ENCODE data around the gene MTIF2.
"Not testable (repeated sequence)": the region's sequence is repeated elsewhere in the genome, so short reads cannot be mapped to it uniquely, and the experiment has no call there.

The MTIF2 gene

DNA sequence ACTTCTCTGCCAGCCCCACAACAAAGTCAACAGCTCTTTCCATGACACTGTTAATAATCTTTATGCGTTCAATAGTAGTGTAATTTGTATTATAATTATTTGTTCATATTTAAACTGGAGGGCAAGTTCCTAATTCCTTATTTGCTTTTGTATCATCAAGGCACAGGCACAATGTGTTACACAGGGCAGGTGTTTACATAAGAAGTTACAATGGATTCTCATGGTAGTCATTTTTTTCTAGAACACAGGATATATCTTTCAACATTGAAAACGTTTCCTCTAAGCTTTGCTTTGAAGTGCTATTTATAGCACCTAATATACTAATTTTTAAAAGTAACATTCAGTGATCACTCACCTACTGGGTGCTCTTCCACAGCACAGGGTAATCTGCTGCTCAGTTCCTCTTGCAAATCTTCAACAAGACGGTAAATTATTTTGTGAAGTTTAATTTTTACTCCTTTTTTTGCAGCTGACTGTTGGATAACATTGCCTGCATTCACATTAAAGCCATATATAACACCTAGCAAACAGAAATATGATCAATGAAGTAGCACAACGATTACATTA lies 29.3 kb downstream of the MTIF2 start:
- peak; percentile 75 for DNase-seq

DNA sequence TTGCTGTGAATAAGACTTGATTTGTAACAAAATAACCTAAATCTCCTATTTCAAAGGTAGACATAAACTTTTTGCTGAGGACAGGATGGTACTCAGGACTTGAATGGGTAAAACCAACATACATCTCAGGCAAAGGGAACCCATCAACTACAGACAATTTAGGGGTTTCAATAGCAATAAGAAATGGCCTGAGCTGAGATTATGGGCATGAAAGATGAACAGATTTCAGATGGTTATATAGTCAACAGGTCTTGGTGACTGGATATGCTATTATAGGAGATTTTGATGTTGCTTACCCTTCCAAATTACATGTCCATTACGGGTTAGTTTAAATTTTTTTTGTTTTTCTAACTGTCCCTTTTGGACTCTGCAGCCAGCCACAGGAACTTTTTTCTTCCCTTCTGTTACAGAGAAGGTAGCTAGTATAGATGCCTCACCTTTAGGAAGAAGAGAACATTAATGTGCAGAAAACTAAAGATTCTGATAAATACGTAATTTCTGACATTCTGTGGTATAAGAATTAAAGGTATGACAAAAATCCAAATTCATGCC lies 32.0 kb downstream of the MTIF2 start:
- peak; percentile 12 for DNase-seq

DNA sequence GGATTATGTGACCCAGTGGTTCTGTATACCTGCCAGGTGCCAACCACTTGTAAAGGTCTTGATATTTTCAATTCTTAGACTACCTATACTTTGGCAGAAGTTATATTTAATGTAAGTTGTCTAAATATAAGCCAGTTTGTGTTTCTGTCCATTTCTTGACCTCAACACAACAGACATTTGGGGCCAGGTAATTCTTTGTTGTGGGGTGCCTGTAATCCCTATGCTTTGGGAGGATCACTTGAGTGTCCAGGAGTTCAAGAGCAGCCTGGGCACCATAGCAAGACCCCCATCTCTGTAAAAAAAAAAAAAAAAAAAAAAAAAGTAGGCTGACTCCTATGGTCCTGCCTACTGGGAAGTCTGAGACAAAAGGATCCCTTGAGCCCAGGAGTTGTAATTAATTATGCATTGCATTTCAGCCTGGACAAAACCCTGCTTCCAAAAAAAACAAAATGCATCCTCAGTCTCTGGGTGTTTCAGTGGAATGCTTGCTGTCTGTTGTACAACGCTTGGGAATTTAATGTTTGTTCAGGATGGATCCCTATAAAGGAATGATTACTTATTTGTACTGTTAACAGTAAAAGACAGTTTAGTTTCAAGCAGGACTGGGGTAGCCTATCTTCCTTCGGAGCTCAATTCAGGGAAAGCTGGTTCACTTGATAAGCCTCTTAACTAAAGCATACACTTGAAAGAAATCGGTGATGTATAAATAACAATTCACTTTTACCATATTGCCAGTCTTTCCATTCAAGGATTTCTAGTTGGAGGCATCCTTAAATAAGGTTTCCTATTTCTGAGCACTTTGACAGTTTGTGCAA lies 33.1 kb downstream of the MTIF2 start:
- peak; percentile 35 for DNase-seq

DNA sequence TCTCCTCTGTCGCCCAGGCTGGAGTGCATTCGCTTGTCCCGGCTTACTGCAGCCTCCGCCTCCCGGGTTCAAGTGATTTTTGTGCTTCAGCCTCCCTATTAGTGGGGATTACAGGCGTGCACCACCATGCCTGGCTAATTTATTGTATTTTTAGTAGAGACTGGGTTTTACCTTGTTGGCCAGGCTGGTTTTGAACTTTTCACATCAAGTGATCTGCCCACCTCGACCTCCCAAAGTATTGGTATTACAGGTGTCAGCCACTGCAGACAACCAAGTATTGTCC lies 35.4 kb downstream of the MTIF2 start:
- DNase-seq, result no peak

DNA sequence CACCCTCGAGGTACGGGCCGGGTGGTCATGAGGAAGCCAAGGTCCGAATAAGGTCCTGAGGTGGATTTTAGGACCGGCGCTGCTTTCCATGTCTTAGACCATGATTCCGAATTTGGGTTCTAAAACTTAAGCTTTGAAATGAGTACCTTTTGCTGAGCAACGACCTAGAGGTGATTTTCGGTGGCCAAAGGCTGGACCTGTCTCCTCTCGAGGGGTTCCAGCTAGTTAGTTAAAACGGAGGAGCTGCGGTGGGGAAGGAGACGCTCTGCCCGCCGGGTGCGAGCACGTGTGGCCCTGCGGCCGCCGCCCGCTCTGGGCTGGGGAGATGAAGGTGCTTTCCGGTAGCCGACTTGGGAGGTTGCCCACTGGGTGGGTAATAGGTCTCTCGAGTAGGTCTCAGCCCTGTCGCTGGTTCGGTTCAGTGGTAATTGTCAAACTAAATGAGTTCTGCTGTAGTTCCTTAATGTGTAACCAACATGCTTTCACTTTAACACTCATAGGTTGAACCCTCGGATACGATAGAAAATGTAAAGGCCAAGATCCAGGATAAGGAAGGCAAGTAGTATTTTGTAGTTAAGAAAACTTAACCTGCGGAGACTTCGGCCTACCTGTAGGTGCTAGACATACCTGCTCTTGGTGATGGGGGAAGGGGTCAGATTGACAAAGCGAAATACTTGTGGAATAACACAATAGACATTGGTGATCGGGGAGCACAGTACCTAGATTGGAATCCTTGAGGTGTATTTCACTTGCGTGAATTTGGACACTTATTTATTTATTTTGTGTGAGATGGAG lies 36.0 kb downstream of the MTIF2 start:
- peak; percentile 62 for DNase-seq

DNA sequence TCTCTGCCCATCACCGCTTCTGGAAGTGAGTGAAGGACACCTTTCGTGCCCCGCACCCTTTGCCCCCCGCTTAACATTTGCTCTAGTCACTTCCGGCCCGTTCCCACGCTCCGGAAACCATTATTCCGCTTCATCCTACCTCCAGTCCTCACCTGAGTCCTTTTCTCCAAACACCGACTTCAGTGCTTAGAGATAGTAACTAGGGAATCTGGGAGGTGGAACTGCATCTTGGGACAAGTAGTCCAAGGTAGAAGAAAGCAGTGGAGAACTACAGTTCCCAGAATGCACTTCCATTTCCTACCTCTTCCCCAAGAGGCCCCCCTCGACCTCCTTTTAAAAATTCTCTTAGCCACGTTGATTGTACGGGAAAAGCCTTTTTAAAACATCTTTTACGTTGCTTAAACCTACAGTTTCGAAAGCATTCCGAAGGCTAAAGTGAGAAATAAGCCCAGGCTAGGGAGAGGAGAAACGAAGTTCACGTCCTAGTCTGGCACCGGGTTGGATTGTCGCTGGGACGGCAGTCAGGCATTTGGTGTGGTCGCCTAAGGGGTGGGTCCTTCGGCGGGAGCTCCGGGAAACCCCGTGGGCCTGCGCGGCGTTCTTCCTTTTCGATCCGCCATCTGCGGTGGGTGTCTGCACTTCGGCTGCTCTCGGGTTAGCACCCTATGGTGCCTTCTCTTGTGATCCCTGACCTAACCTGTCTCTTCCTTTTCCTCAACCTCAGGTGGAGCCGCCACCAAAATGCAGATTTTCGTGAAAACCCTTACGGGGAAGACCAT lies 36.8 kb downstream of the MTIF2 start, which contains the start of the genes CLHC1 and RPS27A:
CLHC1 (minus strand) TSS at position 210 of the 779 bp plus-strand sequence. CDS start 9,882 bp downstream, outside the sequence.
RPS27A (plus strand) TSS at position 605 of the 779 bp plus-strand sequence; CDS start at position 742, 137 bp downstream.
- peak; percentile 99 for DNase-seq

DNA sequence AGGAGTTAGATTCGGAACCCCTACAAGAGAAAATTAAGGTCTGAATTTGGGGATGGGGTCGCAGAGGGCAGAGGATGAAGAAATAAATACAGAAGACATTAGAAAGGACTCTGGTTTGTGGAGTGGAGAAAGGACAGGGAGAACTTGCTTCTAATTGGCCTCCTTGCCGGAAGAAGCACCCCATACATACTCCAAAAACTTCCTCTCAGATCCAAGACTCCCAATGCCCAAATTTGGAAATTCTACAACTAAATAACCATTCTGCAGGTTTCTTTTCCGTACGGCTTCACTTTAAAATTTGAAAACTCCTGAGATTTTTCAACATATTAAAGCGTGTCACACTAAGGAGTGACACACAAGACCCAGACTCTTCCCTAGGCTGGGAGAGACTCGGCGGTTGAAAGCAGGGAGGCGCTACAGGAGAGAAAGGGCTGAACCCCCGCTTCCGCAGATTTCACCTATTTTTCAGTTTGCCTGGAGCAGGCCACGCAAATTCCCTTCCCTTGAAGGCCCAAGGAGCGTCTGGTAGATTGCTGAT lies 37.4 kb downstream of the MTIF2 start:
- peak; percentile 90 for DNase-seq

DNA sequence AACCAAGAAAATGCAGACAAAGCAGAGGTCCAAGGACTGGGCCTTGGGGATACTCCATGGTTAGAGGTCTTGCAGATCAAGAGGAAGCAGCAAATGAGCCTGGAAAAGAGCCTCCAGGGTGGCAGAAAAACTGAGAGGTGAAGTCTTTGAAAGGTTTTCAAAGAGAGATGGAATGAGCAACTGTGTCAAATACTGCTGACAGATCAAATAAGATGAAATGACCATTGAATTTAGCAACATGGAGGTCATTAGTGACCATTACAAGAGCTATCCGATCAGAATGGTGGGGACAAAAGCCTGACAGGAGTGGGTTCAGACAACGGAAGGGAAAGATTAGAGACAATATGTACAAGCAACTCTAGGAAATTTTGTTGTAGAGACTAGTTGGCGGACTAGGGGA lies 38.5 kb downstream of the MTIF2 start:
- no peak for DNase-seq

DNA sequence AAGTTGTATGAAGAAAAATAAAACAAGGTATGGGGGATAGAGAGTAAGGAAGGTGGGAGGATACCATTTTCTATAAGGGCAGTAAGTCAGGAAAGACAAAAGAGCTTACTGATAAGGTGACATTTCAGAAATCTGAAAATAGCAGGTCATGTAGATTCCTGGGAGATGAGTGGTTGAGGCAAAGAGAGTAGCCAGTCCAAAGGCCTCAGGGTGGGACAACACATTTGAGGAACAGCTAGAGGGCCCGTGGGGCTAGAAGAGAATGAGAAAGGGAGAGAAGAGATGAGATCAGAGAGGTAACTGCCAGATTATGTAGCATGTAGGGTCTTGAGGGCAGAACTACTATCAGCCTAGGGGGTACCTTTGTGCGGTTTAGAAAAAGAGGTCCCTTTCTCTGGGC lies 39.8 kb downstream of the MTIF2 start:
- DNase-seq, result no peak

DNA sequence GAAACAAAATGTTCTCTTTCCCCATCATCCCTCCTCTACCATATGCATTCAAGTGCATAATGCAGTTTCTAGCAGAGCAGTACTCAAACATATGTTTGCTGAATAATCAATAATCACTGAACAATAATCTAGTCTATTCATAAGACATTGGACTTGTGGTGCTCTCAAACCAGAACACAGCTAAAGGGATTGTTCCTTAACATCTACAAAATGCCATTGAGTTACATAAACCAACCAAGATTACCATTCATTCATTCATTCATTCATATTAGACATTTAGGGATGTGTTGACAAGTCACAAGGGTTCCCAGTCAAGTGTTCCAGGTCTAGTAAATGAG lies 40.8 kb downstream of the MTIF2 start:
- DNase-seq, result no peak

DNA sequence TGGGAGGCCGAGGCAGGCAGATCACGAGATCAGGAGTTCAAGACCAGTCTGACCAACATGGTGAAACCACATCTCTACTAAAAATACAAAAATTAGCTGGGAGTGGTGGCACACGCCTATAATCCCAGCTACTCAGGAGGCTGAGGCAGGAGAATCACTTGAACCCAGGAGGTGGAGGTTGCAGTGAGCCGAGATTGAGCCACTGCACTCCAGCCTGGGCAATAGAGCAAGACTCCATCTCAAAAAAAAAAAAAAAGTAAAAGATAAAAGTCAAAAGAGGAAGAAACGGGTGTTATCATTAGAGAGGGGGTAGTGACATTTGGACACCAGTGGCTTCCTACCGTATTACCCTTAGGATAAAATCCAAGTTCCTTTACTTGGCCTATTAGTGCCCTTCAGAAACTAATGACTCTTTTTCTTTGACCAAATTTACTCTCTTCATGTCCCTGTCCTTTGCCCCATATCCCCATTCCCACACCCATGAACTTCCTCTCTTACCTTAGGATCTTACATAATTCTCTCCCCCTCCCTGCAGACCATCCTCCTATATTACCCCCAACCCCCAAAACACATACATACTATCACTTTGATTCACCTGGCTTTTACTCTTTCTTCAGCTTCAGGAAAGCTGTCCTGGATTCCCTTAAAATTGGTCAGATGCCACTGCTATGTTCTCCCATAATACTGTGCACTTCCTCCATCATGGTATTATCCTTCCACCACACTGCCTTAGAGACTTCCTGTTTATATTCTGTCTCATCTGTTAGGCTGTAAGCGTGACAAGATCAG lies 41.4 kb downstream of the MTIF2 start:
- peak; percentile 13 for DNase-seq

DNA sequence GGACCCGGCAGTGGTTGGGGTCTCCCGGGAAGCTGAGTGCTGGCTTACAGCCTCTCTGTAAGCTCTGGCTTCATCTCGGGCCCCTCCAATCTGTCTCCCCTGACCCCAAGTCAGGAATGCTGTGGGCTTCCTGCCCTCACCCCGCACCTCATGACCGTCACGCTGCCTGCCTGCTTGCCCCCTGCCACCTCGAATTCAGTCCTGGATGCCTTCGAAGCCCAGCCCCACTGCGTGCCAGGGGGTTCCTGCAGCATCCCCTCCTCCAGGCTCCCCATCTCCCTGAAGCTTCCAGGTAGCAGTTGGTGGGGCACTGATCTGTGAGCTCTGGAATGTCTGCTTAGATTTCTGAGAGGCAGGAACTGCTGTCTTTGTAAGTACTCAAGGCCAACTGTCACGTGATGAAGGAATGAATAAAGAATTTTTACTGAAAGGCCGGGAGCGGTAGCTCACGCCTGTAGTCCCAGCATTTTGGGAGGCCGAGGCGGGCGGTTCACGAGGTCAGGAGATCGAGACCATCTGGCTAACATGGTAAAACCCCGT lies 43.5 kb downstream of the MTIF2 start:
- no peak for DNase-seq

DNA sequence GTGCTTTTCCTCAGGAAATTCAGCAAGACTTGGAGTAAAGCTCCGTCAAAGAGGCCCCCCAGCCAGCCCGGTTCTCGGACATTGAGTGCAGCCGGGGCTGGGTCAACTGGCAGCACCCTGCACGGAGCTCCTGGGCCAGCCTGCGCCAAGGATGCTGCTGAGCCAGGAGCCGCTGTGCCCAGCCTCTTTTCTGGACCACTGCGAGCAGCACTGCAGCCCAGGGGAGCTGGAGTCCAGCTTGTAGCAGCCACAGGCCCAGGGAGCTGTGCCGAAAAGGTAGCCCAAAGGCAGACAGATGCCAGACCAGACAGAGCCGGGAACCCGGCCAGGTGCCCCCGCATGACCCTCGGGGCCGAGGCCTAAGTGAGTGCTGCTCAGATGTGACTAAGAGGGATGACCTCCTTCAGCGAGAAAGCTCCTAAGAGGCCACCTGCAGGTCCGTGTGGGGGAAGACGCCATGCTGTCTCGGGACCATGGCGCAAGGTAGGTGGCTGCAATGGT lies 44.2 kb downstream of the MTIF2 start:
- no peak for DNase-seq

DNA sequence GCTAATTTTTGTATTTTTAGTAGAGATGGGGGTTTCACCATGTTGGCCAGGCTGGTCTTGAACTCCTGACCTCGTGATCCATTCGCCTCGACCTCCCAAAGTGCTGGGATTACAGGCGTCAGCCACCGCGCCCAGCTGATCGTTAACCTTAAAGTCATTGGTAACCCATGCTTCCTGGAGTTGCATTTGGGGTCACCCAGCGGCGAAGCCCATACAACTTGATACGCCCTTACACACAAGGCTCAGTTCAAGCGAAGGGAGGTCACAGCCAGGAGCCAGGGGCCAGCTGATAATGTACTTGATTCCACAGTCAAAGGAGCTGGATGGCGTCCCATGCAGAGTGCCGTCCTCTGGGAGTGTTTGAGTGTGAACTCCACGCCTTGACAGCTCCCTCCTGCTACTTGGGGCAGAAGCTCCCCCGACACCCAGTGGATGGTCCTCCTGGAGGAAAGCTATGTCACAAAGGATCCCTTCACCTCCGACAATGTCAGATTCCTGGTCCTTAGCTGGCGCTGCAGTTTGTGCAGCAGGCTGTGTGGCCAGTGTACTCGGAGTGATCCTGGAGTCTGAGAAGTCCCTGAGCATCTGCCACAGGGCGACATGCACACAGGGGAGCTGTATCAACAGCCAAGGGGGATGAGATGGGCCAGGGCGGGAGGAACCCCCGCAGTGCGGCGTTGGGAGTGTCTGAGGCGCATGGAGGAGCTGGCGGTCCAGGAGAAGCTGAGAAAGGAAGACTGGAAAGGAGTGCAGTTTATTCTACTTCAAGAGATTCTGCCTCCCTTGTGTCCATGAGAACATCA lies 44.9 kb downstream of the MTIF2 start:
- peak; percentile 38 for DNase-seq

DNA sequence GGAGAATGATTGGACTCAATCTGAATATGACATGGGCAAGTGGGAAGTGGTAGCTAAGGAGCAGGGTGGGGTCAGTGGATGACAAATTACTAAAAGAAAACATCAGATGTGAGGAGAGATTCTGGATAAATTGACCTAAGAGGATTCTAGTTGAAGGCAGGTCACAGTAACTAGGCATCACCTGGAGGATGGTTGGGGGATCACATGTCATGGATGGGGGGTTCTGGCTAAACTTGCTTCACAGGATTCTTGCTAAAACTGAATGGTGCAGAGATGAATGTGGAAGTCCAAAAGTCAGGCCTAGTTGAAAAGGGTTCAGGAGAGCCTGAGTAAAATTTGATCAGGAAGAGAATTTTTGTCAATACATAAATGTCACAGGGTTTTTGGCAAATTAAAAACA lies 55.2 kb downstream of the MTIF2 start:
- no peak for DNase-seq

DNA sequence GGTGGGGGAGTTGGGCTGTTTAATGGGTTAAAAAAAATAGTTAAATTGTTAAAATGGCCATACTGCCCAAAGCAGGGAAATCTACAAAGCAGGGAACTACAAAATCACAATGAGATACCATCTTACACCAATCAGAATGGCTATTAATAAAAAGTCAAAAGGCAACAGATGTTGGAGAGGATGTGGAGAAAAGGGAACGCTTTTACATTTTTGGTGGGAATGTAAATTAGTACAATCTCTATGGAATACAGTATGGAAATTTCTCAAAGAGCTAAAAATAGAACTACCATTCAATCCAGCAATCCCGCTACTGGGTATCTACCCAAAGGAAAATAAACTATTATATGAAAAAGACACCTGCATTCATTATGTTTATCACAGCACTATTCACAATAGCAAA lies 64.1 kb downstream of the MTIF2 start:
- DNase-seq, result no peak

DNA sequence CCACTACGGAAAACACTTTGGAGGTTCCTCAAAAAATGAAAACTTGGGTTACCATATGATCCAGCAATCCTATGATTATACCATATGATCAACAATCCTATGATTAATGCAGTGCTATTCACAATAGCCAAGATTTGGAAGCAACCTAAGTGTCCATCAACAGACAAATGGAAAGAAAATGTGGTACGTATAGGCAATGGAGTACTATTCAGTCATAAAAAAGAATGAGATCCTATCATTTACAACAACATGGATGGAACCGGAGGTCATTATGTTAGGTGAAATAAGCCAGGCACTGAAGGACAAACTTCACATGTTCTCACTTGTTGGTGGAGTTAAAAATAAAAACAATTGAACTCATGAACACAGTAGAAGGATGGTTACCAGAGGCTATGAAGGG lies 64.5 kb downstream of the MTIF2 start:
- DNase-seq, result no peak

DNA sequence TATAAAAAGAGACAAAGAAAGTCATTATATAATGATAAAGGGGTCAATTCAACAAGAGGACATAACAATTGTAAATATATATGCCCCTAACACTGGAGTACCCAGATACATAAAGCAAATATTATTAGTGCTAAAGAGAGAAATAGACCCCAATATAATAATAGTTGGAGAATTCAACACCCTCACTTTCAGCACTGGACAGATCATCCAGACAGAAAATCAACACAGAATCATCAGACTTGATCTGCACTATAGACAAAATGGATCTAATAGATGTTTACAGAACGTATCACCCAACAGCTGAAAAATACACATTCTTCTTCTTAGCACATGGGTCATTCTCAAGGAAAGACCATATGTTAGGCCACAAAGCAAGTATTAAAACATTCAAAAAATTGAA lies 68.6 kb downstream of the MTIF2 start:
- DNase-seq, result no peak

DNA sequence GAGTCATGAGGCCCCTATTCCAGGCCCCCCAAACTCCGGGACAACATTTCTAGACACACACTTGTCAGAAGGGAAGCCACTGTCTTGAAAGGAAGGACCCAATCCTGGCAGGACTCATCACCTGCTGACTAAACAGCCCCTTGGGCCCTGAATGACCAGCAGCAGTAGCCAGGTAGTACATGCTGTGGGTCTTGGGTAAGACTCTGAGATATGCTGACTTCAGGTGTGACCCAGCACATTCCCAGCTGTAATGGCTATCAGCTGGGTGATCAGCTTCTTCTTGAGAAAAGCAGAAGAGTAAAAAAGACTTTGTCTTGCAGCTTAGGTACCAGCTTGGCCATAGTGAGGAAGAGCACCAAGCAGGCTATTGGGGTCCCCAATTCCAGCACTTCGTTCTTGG lies 72.5 kb downstream of the MTIF2 start:
- no peak for DNase-seq

DNA sequence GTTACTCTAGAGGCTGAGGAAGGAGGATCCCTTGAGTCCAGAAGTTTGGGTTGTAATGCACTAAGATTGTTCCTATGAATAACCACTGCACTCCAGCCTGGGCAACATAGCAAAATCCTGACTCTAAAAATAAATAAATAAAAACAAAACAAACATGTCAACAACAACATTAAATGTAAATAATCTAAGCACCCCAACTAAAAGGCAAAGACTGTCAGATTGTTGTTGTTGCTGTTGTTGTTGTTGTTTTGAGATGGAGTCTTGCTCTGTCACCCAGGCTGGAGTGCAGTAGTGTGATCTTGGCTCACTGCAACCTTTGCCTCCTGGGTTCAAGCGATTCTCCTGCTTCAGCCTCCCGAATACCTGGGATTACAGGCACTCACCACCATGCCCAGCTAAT lies 77.1 kb downstream of the MTIF2 start:
- DNase-seq, result not testable (repeated sequence)

Measured in DMS53 (cell line).